ENCODE data around the gene MTG1. TPM values are rescaled to one million over a fixed set of nuclear protein-coding genes. Genes with fewer than 3 reads are reported as not detected.
A peak's percentile ranks its signal among the peaks of the same experiment; 100 is the strongest.

The MTG1 gene
- total and polyA plus RNA-seq, 10 of the 15 experiments (the other 5 are each of a cell fraction or from before 2014, with no cell fraction given), result 6.2 to 104 (median 62.5) TPM

GRCh38 chr10:133438711-133439273, 44.8 kb downstream of the MTG1 start:
- no peak overlapping the region for H3K27ac ChIP-seq (ENCODE audit: control insufficient read depth, insufficient read depth)
- H3K4me1 ChIP-seq (ENCODE audit: control insufficient read depth, insufficient read depth, low read length), result no peaks in the 10 kb centered on the region
- no peaks in the 10 kb centered on the region; the same call in 2 of the 3 replicates for H3K9me3 ChIP-seq (replicated peaks; ENCODE audit: control insufficient read depth, insufficient read depth, low read length)
- in situ Hi-C loops (cut with MboI) (no loop called here), intact Hi-C loops (cut with micrococcal nuclease; ENCODE audit: unreplicated experiment) (loop anchor here (1.0 to 5.0 kb wide), 3 partner anchors 59 to 169 kb away; no protein-coding TSS in a partner anchor)
- DNase-seq (ENCODE audit: low read depth, low spot score) (peak; percentile 16), FAIRE-seq (peak; percentile 54), ATAC-seq (peak; percentile 90)
- H3K36me3 ChIP-seq (ENCODE audit: control insufficient read depth in 2 of 2, insufficient read depth in 2 of 2, low read length in 1 of 2), result no peaks in the 10 kb centered on the region
- WGBS (ENCODE audit: insufficient coverage, insufficient replicate concordance, low lambda C conversion rate, missing lambda C conversion rate), result 19% methylated on average over 11 of the region's 11 CpGs
- ChIA-PET POLR2A (no interaction called here), CTCF (interaction anchor here (0.7 to 3.6 kb wide), 18 partner anchors 14 to 214 kb away, joined by 3 to 36 read pairs (median 5); partner anchors contain the start of gene SCART1), RAD21 (ENCODE audit: unreplicated experiment) (interaction anchor here (0.8 to 2.6 kb wide), 3 partner anchors 59 to 109 kb away, joined by 3 to 12 read pairs (median 3); no protein-coding TSS in a partner anchor), SMC1A (ENCODE audit: uncharacterized antibody, unreplicated experiment) (interaction anchor here (0.7 to 1.5 kb wide), 6 partner anchors 59 to 169 kb away, joined by 3 read pairs; no protein-coding TSS in a partner anchor)
- no peak overlapping the region for H3K9ac ChIP-seq (ENCODE audit: control insufficient read depth, insufficient read depth, low read length)
- no peak overlapping the region for H3K4me3 ChIP-seq
- H2AFZ ChIP-seq (ENCODE audit: control insufficient read depth, low read depth, low read length), result no peak overlapping the region
- no peaks in the 10 kb centered on the region for H3K27me3 ChIP-seq (replicated peaks in 1 of 2; ENCODE audit: control insufficient read depth in 2 of 2, insufficient read depth in 2 of 2, low read length in 1 of 2)
- no peaks in the 10 kb centered on the region for H3K79me2 ChIP-seq (ENCODE audit: control insufficient read depth, insufficient read depth, low read length)
- BruUV-seq (replicated peaks), result no TSS peak
- no peaks in the 10 kb centered on the region for H4K20me1 ChIP-seq (ENCODE audit: control insufficient read depth, insufficient read depth)
- no peak overlapping the region for H3K4me2 ChIP-seq (ENCODE audit: control insufficient read depth, insufficient read depth)
- TF ChIP-seq IKZF2 (IDR thresholded peaks at IDR 0.05), result no peak
- TF ChIP-seq CHD4 (IDR thresholded peaks at IDR 0.05), result no peak
- TF ChIP-seq HDAC2 (IDR thresholded peaks at IDR 0.05), result no peak
- peak; percentile 63 for TF ChIP-seq USF1 (IDR thresholded peaks at IDR 0.05; ENCODE audit: borderline replicate concordance, extremely low read length, insufficient read depth, low read depth, low read length)
- TF ChIP-seq CHD1 (IDR thresholded peaks at IDR 0.05; ENCODE audit: low read depth, low read length), result no peak
- TF ChIP-seq SMAD5 (IDR thresholded peaks at IDR 0.05; ENCODE audit: low read depth), result no peak
- no peak for TF ChIP-seq ZSCAN29 (IDR thresholded peaks at IDR 0.05)
- TF ChIP-seq BCL3 (IDR thresholded peaks at IDR 0.05; ENCODE audit: borderline replicate concordance, insufficient read depth, low read depth, low read length, poor library complexity, severe bottlenecking), result no peak
- no peak for TF ChIP-seq BACH1 (IDR thresholded peaks at IDR 0.05; ENCODE audit: borderline replicate concordance)
- TF ChIP-seq SMC3 (IDR thresholded peaks at IDR 0.05; ENCODE audit: borderline replicate concordance, low read length), result peak; percentile 23; the same call in 1 of the 2 replicates
- TF ChIP-seq RAD21 (IDR thresholded peaks at IDR 0.05; ENCODE audit: insufficient read depth, low read depth, low read length), result peak; percentile 41
- peak; percentile 89 for TF ChIP-seq RAD51 (IDR thresholded peaks at IDR 0.05)
- no peak for TF ChIP-seq EZH2 (IDR thresholded peaks at IDR 0.05; ENCODE audit: borderline replicate concordance, control insufficient read depth, low read depth, low read length)
- peak; percentile 77; the same call in 1 of the 2 replicates for TF ChIP-seq ATF3 (IDR thresholded peaks at IDR 0.05; ENCODE audit: borderline replicate concordance, extremely low read depth, low read depth, low read length)
- no peak for TF ChIP-seq CBX5 (IDR thresholded peaks at IDR 0.05; ENCODE audit: low read depth)
- no peak for TF ChIP-seq EGR1 (IDR thresholded peaks at IDR 0.05; ENCODE audit: borderline replicate concordance in 1 of 2, low read depth in 2 of 2, low read length in 2 of 2)
- peak; percentile 40 to 58 (median 43); a peak in 5 of 6 replicates for TF ChIP-seq CTCF (IDR thresholded peaks at IDR 0.05 in 2 of 3, conservative IDR thresholded peaks at IDR 0.05 in 1 of 3; ENCODE audit: control insufficient read depth in 2 of 3, extremely low read depth in 1 of 3, insufficient read depth in 1 of 3, low read depth in 3 of 3, low read length in 3 of 3)
- peak; percentile 63 for TF ChIP-seq USF2 (IDR thresholded peaks at IDR 0.05; ENCODE audit: borderline replicate concordance, low read depth, low read length)
